ENCODE measurements around the gene ARHGAP15.

DNA sequence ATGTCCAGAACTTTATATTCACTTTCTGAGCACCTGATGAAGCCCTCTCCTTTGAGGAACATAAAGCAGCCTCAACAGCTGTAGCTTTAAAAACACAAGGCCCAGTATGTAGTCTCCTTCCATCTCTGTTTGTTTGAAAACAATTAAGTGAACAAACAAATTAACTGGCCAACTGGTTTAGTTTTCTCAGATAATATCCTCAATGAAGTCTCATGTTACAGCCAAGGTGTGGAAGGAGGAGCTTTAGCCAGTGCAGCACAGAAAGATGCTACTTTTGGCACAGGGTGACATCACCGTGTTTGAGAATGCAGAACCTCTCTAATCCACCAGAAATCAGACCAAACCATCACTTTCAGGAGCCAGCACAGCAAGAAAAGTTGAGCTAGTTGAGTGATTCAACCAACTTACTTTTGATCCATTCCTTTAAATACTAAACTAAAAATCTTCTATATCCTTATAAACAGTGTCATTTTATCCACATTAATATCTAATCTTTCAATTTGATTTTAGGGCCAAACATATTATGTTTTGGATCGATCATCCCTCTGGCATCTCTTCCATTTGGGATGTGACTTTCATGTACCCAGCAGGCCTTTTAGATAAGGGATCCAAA, 488.7 kb downstream of the ARHGAP15 start:
- TF ChIP-seq POLR2AphosphoS5 (IDR thresholded peaks at IDR 0.05) (no peak), POLR2A (IDR thresholded peaks at IDR 0.05) (no peak)
- TF ChIP-seq, protein P1, sequence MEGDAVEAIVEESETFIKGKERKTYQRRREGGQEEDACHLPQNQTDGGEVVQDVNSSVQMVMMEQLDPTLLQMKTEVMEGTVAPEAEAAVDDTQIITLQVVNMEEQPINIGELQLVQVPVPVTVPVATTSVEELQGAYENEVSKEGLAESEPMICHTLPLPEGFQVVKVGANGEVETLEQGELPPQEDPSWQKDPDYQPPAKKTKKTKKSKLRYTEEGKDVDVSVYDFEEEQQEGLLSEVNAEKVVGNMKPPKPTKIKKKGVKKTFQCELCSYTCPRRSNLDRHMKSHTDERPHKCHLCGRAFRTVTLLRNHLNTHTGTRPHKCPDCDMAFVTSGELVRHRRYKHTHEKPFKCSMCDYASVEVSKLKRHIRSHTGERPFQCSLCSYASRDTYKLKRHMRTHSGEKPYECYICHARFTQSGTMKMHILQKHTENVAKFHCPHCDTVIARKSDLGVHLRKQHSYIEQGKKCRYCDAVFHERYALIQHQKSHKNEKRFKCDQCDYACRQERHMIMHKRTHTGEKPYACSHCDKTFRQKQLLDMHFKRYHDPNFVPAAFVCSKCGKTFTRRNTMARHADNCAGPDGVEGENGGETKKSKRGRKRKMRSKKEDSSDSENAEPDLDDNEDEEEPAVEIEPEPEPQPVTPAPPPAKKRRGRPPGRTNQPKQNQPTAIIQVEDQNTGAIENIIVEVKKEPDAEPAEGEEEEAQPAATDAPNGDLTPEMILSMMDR (IDR thresholded peaks at IDR 0.05) = no peak
